HEK293T (cell line): ENCODE measurements around the gene ZNF346.

Experiments used
- FOXM1 ChIP-seq: fragments of 450-650 bp; IDR thresholded peaks from 2 replicates; pipeline ENCODE4 v1.6.1; 2017; ENCODE audit warnings: mild to moderate bottlenecking, borderline replicate concordance
- HDGF ChIP-seq: fragments of 450-650 bp; IDR thresholded peaks from 2 replicates; pipeline ENCODE4 v1.6.1; 2017; ENCODE audit warnings: antibody characterized with exemption, borderline replicate concordance
- NFRKB ChIP-seq: fragments of 450-650 bp; IDR thresholded peaks from 2 replicates; pipeline ENCODE4 v1.6.1; 2016; ENCODE audit warnings: mild to moderate bottlenecking, moderate library complexity
- SP1 ChIP-seq: fragments of 450-650 bp; IDR thresholded peaks from 2 replicates; pipeline ENCODE4 v1.6.1; 2017

GRCh38 chr5:177112589-177113220, 90.2 kb downstream of the ZNF346 start:
- TF ChIP-seq NFRKB (no peak), SP1 (no peak), FOXM1 (no peak), HDGF (no peak)
